GM18873 (cell line): ENCODE data around the gene HES7.

ENCODE experiments used
- ATAC-seq: cut with Tn5 transposase; IDR thresholded peaks from one replicate; pipeline ENCODE4 v1.9.1; 2021; ENCODE audit warnings: mild to moderate bottlenecking, moderate library complexity, moderate number of reproducible peaks; ENCODE audit not compliant: unreplicated experiment, low FRiP score

Gene HES7

GRCh38 chr17:8075574-8076342, 48.1 kb downstream of the HES7 start:
- ATAC-seq, result no peak

GRCh38 chr17:8075081-8075480, 48.8 kb downstream of the HES7 start:
- ATAC-seq, result no peak

DNA sequence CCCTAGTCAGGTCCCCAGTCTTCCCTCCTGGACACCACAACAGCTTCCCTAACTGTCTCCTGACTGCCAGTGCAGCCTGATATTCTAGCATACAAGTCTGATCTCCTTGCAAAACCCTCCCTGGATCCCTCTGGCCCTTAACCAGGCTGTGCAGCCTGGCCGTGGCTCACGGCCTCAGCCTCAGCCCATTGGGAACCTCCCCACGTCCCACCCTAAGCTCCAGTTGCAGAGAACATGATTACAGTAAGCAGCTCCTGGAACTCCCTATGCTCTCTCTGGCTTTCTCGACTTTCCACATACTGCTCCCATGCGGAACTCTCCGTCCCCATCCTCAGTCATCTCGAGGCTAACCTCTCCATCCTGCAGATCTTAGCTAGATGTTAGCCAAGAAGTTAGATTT, 49.4 kb downstream of the HES7 start:
- no peak for ATAC-seq

DNA sequence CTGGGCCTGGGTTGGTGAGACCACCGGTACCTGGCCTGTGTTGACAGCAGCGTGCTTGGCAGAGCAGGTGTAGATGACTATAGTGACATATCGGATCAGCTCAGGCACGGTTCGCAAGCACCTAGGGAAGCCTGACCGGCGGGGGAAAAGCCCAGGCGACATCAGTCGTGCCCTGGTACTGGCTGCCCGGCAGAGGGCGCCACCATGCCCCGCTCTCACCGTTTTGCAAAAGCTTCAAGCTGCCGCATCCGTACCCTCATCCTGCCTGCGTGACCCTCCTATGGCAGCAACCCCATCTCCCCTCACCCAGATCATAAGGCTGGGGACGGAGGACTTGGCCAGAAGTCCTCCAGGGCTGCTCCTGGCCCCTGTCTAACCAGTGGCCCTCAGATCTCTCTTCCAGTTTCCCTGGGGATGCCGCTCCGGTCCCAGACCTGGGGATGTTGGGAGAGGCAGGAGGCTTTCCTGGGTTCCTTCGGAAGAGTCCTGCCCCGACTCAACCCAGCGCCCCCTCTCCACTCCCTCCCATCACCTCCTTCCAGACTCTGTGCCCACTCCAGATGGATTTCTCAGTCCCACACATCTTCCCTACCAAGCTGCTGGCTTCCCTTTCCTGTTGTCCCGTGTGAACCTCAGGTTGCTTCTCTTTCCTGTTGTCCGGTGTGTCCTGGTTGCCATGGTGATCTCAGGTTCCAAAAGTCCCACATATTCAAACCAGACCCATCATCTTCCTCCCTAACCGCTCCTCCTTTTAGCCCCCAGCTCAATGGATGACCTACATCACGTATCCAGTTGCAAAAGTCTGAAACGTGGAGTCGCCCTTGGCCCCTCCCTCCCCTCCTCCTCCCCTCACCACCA, 50.0 kb downstream of the HES7 start:
- ATAC-seq, result no peak

- ATAC-seq, result no peak
These were observed 51.0 kb downstream of the HES7 start for GRCh38 chr17:8072729-8073461.

DNA sequence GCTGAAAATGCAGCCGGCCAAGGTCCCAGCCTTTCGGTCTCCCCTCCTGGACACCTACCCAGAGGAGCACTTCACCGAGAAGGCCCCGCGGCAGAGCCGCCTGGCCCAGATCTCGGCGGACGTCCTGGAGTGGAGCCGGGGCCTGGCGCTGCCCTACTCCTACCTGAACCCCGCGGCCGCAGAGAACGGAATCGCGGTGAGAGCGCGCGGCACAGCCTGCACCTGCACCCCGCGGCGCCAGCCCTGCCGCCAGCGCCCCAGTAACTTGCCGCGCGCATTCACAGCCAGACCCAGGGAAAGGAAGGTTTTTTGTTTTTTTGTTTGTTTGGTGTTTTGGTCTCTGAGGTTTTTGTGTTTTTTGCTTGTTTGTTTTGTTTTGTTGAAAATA, 51.6 kb downstream of the HES7 start:
- no peak for ATAC-seq

DNA sequence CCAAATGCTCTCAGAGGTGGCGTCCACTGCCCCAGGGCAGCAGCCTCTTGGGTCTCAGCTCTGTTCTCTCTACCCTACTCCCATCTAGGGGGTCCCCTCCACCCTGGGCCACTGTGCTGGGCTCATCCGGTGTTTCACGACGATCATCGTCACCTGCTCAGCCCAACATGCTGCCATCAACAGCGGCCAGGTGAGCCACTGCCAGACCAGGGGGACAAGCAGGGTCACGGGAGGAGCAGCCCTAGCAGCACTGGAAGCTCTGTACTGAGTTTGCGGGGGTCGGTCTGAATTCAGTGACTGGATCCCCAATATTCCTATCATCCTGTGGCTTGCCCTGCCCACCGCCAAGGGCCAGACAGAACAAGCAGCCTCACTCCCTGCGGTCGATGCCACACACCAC, 52.4 kb downstream of the HES7 start:
- ATAC-seq, result no peak
